ENCODE measurements around the gene LRRC14B. TPM values are rescaled to one million over a fixed set of nuclear protein-coding genes. Genes with fewer than 3 reads are reported as not detected.
"Not testable (repeated sequence)": the region's sequence is repeated elsewhere in the genome, so short reads cannot be mapped to it uniquely, and the experiment has no call there.

The LRRC14B gene
- total and polyA plus RNA-seq, 4 donors: 0.09 TPM; not detected in 3

DNA sequence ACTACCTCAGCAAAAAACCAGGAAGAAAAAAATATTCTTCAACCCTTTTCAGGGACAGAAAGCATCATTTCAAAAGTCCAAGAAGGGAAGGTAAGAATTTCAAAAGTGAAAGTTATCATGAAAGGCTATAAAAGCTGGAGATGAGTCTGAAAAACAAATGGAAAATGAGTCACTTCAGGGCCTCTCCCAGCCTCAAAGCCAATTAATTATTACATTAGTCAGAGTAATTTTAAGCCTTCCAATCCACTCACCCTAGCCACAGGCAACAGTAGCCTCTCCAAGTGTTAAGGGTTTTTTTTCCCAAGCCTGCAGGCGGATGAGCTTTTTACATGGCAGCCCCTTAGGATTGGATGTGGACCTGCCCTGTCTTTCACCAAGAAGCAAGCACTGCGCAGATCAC, 24.0 kb downstream of the LRRC14B start:
- not testable (repeated sequence) for H3K9me3 ChIP-seq (ENCODE audit: control insufficient read depth in 4 of 4, low read length in 3 of 4); H3K27me3 ChIP-seq (ENCODE audit: control insufficient read depth in 4 of 4, insufficient read depth in 4 of 4, low read length in 3 of 4); H3K4me3 ChIP-seq (ENCODE audit: low read depth in 1 of 3, low read length in 3 of 3); H3K27ac ChIP-seq (ENCODE audit: low read depth in 1 of 2, low read length in 2 of 2); DNase-seq (ENCODE audit: low spot score); H3K36me3 ChIP-seq (ENCODE audit: control insufficient read depth in 4 of 4, insufficient read depth in 3 of 4, low read depth in 1 of 4, low read length in 3 of 4); H3K9ac ChIP-seq (ENCODE audit: low read depth in 1 of 2, low read length in 2 of 2)
- peaks cover 1 to 16% (median 5%) of the 10 kb centered on the region in 4 donors for H3K4me1 ChIP-seq (ENCODE audit: control insufficient read depth in 4 of 4, insufficient read depth in 4 of 4, low read length in 3 of 4)
- WGBS: 95% methylated on average over 2 of the region's 2 CpGs

DNA sequence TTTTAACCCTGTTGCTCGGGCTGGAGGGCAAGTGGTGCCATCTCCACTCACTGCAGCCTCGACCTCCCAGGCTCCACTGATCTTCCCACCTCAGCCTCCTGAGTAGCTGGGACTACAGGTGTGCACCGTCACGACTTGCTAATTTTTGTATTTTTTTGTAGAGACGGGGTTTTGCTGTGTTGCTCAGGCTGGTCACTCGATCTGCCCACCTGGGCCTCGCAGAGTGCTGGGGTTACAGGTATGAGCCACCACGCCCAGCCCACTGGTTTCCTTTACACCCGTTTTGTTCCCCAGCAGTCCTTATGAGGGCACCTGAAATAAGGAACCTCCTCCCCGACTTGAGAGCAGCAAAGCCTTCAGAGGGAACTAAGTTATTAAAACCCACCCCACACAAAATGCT, 24.8 kb downstream of the LRRC14B start:
- H3K4me1 ChIP-seq (ENCODE audit: control insufficient read depth in 4 of 4, insufficient read depth in 4 of 4, low read length in 3 of 4): peaks cover 1 to 22% (median 11%) of the 10 kb centered on the region in 4 donors
- H3K4me3 ChIP-seq (ENCODE audit: low read depth in 1 of 3, low read length in 3 of 3); DNase-seq (ENCODE audit: low spot score); H3K9ac ChIP-seq (ENCODE audit: low read depth in 1 of 2, low read length in 2 of 2); H3K27ac ChIP-seq (ENCODE audit: low read depth in 1 of 2, low read length in 2 of 2); H3K36me3 ChIP-seq (ENCODE audit: control insufficient read depth in 4 of 4, insufficient read depth in 3 of 4, low read depth in 1 of 4, low read length in 3 of 4); H3K9me3 ChIP-seq (ENCODE audit: control insufficient read depth in 4 of 4, low read length in 3 of 4); H3K27me3 ChIP-seq (ENCODE audit: control insufficient read depth in 4 of 4, insufficient read depth in 4 of 4, low read length in 3 of 4): not testable (repeated sequence)
- WGBS: 93% methylated on average over 9 of the region's 10 CpGs

DNA sequence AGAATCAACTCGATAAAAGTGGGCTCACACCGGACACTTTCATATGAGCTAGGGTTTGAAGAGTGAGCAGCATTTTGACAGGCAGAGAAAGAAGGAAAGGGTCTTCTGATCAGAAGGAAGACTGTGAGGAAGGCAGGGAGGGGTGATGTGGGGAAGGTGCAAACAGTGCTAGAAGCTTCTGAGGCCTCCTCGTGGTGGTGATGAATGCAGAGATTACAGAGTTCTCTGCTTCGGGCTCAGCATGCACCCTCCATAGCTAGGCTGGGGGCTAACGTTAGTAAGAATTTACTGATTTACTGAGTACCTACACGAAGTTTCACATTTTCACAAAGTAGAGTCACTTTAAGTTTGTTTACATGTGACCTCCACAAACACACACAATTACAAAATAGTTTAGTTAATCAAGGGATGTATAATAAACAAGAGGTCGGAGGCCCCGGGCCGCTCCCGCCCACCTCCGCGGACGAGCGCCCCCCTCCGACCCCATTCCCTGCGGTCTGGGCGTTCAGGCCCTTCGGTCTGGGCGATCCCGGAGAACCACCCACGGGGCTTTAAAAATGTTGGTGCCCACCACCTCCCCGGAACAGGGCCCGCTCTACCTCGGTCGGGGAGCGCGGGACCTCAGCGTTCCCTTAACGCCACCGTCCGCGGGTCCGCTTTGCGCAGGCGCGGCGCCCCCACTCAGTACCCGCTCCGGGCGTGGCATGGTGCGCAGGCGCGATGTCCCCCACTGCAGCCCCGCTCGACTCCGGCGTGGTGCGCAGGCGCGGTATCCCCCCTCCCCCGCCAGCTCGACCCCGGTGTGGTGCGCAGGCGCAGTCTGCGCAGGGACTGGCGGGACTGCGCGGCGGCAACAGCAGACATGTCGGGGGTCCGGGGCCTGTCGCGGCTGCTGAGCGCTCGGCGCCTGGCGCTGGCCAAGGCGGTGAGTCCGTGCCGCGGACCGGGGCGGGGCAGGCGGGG, 26.5 kb downstream of the LRRC14B start, which contains the start of the genes CCDC127 and SDHA:
Gene CCDC127 (minus strand): TSS at position 660 of the 963 bp plus-strand sequence. CDS start 1,304 bp downstream, outside the sequence.
Gene SDHA (plus strand): TSS at position 827 of the 963 bp plus-strand sequence. CDS start 36 bp downstream, at position 863.
- not testable (repeated sequence) for H3K36me3 ChIP-seq (ENCODE audit: control insufficient read depth in 4 of 4, insufficient read depth in 3 of 4, low read depth in 1 of 4, low read length in 3 of 4); H3K27me3 ChIP-seq (ENCODE audit: control insufficient read depth in 4 of 4, insufficient read depth in 4 of 4, low read length in 3 of 4); H3K9me3 ChIP-seq (ENCODE audit: control insufficient read depth in 4 of 4, low read length in 3 of 4)
- DNase-seq (ENCODE audit: low spot score): peak; percentile 95
- WGBS: 3% methylated on average over 75 of the region's 75 CpGs
- Histone ChIP-seq H3K4me1 (ENCODE audit: control insufficient read depth in 4 of 4, insufficient read depth in 4 of 4, low read length in 3 of 4) (peaks cover 1 to 26% (median 14%) of the 10 kb centered on the region in 4 donors), H3K9ac (ENCODE audit: low read depth in 1 of 2, low read length in 2 of 2) (peak within 1 kb of the TSS; percentile 88 to 97), H3K4me3 (ENCODE audit: low read depth in 1 of 3, low read length in 3 of 3) (peak within 1 kb of the TSS; percentile 87 to 99 (median 92)), H3K27ac (ENCODE audit: low read depth in 1 of 2, low read length in 2 of 2) (peak within 1 kb of the TSS; percentile 86 to 95)
- TF ChIP-seq YY1 (IDR thresholded peaks at IDR 0.05): peak; percentile 19
- TF ChIP-seq EGR1 (IDR thresholded peaks at IDR 0.05; ENCODE audit: low read depth in 2 of 2): peak in 1 of 2 donors; percentile 22
- peak in 1 of 2 donors; percentile 14 for TF ChIP-seq GABPA (IDR thresholded peaks at IDR 0.05 in 1 of 2, conservative IDR thresholded peaks at IDR 0.05 in 1 of 2)

DNA sequence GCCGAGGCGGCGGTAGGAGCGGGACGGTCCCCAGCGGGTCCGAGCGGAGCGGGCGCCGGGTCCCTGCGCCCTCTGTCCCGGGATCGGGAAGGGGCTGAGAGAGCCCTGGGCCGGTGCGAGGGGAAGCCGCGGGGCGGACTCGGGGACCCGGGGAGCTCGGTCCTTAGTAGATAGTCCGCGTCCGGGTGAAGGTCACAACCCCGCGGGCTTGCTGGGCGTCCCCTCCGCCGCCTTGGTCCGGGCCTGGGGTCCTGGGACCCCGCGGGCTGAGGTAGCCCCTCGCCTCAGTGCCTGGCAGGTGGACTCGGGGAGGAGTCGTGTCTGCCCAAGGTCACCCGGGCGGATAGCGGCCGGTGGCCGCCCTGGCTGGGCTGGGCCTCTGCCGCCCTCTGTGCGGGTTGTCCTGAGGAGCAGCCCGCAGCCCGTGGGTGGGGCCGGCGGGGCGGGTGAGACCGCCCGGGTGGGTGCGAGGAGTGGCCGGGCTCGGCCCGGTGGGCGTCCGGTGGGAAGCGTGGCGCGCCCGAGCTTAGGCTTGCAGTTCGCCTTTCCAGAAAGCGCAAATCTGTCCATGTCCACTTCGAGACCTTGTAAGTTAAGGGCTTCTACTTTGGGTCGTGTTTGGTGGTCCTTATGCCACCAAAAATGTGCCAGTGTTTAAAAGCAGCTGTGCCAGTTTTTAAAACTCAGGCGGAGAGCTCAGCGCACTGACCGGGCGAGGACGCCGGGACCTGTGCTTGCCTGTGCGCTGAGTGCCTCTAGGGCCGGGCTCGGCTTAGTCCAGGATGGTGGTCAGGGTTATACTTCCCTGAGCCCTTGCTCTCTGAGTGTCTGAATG, 27.4 kb downstream of the LRRC14B start:
- under 1% methylated on average over 73 of the region's 73 CpGs for WGBS
- DNase-seq (ENCODE audit: low spot score): peak; percentile 66
- TF ChIP-seq HNF4A (conservative IDR thresholded peaks at IDR 0.05): peak in 1 of 2 donors; percentile 33
- no peak for TF ChIP-seq HNF4G (IDR thresholded peaks at IDR 0.05)
- Histone ChIP-seq H3K27me3 (ENCODE audit: control insufficient read depth in 4 of 4, insufficient read depth in 4 of 4, low read length in 3 of 4) (no peaks in the 10 kb centered on the region), H3K27ac (ENCODE audit: low read depth in 1 of 2, low read length in 2 of 2) (peak overlapping the region; percentile 86 to 95), H3K9ac (ENCODE audit: low read depth in 1 of 2, low read length in 2 of 2) (peak overlapping the region; percentile 88 to 97), H3K4me1 (ENCODE audit: control insufficient read depth in 4 of 4, insufficient read depth in 4 of 4, low read length in 3 of 4) (peaks cover 1 to 29% (median 14%) of the 10 kb centered on the region in 4 donors), H3K4me3 (ENCODE audit: low read depth in 1 of 3, low read length in 3 of 3) (peak overlapping the region; percentile 67 to 99 (median 92)), H3K9me3 (ENCODE audit: control insufficient read depth in 4 of 4, low read length in 3 of 4) (no peaks in the 10 kb centered on the region), H3K36me3 (ENCODE audit: control insufficient read depth in 4 of 4, insufficient read depth in 3 of 4, low read depth in 1 of 4, low read length in 3 of 4) (peaks cover 0 to 2% (median under 1%) of the 10 kb centered on the region in 4 donors)

Measured in liver (tissue), 9 donors.